T-helper 1 cell treated with Interleukin-12 subunit alpha and Interleukin-12 subunit beta and Interleukin-4 antibody, amounts not matched to agents 30 μg/mL and 1 μg/mL, for 36 hours (primary cell): ENCODE results near the gene TAB2.
A peak's percentile ranks its signal among the peaks of the same experiment; 100 is the strongest.

Experiments used
- H3K27ac Mint-ChIP-seq: one replicate; pipeline ENCODE4 v1.8.0; 2021; ENCODE audit warnings: mild to moderate bottlenecking, mixed read lengths
- H3K27me3 Mint-ChIP-seq: one replicate; pipeline ENCODE4 v1.8.0; 2021; ENCODE audit warnings: low read depth, mixed read lengths
- H3K36me3 Mint-ChIP-seq: one replicate; pipeline ENCODE4 v1.8.0; 2021; ENCODE audit warnings: low read depth, mixed read lengths
- H3K4me1 Mint-ChIP-seq: one replicate; pipeline ENCODE4 v1.8.0; 2021; ENCODE audit warnings: low read depth, mixed read lengths
- H3K4me3 Mint-ChIP-seq: one replicate; pipeline ENCODE4 v1.8.0; 2021; ENCODE audit warnings: mild to moderate bottlenecking, moderate library complexity, mixed read lengths
- H3K9me3 Mint-ChIP-seq: one replicate; pipeline ENCODE4 v1.8.0; 2021; ENCODE audit warnings: mixed read lengths

Gene TAB2

DNA sequence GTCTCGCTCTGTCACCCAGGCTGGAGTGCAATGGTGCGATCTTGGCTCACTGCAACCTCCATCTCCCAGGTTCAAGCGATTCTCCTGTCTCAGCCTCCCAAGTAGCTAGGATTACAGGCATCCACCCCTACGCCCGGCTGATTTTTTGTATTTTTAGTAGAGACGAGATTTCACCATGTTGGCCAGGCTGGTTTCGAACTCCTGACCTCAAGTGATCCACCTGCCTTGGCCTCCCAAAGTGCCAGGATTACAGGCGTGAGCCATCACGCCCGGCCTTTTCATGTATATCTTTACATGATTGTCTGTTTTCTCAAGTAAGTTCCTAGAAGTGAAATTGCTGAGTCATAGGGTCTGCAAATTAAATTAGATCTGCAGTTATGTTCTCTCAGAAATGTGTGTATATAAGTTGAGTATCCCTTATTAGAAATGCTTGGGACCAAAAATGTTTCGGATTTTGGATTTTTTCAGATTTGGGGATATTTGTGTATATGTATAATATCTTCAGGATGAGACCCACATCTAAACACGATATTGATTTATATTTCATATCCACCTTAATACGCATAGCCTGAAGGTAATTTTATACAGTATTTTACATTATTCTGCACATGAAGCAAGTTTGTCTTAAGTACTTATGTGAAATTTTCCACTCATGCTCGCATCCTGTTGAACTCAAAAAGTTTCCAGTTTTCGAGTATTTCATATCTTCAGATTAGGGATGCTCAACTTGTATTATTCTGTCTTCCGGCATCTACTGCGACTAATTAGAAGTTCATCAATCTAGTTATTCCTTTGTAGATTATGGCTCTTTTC is 40.4 kb downstream of the TAB2 start:
- Mint-ChIP-seq H3K9me3 (no peaks in the 10 kb centered on the region), H3K27me3 (no peaks in the 10 kb centered on the region), H3K36me3 (peaks cover 47% of the 10 kb centered on the region), H3K4me3 (no peak overlapping the region), H3K4me1 (peaks cover 56% of the 10 kb centered on the region), H3K27ac (peak overlapping the region; percentile 15)

DNA sequence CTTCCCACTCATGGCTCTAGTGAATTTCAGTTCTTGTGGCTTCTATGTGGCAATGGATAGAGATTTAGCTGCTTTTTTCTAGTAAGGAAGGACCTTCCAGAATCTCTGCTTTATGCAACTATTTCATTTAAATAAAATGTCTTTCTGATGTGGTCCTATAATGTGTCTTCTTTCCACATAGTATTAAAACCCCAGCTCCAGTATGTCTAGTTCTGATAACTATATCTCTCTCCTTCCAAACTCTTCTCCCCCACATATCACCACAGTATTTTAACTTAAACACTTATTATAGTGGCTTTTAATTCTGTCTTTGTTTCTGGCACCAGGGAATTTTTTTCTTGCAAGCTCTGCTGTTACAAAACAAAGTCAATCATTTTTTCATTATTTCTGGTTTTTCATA is 41.9 kb downstream of the TAB2 start:
- H3K4me1 Mint-ChIP-seq = peaks cover 57% of the 10 kb centered on the region
- no peak overlapping the region for H3K4me3 Mint-ChIP-seq
- H3K27ac Mint-ChIP-seq = peak overlapping the region; percentile 12
- H3K27me3 Mint-ChIP-seq = no peaks in the 10 kb centered on the region
- no peaks in the 10 kb centered on the region for H3K9me3 Mint-ChIP-seq
- peaks cover 49% of the 10 kb centered on the region for H3K36me3 Mint-ChIP-seq

DNA sequence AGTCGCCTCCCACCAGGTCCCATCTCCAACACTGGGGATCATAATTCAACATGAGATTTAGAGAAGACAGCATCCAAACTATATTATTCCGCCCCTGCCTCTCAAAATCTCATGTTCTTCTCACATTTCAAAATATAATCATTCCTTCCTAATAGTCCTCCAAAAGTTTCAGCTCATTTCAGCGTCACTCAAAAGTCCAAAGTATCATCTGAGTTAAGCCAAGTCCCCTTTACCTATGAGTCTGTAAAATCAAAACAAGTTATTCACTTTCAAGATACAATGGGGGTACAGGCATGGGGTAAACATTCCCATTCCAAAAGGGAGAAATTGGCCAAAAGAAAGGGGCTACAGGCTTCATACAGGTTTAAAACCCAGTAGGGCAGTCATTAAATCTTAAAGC is 43.0 kb downstream of the TAB2 start:
- H3K4me1 Mint-ChIP-seq = peaks cover 62% of the 10 kb centered on the region
- peaks cover 50% of the 10 kb centered on the region for H3K36me3 Mint-ChIP-seq
- H3K9me3 Mint-ChIP-seq = no peaks in the 10 kb centered on the region
- H3K4me3 Mint-ChIP-seq = no peak overlapping the region
- H3K27me3 Mint-ChIP-seq = no peaks in the 10 kb centered on the region
- peak overlapping the region; percentile 69 for H3K27ac Mint-ChIP-seq

DNA sequence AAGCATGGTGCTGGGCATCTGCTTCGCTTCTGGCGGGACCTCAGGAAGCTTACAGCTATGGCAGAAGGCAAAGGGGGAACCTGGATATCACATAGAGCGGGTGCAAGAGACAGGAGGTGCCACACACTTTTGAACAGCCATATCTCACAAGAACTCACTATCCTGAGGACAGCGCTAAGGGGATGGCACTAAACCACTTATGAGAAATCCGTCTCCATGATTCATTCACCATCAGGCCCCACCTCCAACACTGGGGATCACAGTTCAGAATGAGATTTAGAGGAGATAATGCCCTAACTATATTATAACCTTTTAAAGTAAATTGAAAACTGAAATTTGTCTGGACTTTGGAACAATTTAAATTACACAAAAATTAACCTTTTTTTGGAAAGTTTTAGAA is 44.8 kb downstream of the TAB2 start:
- H3K36me3 Mint-ChIP-seq = peaks cover 45% of the 10 kb centered on the region
- H3K9me3 Mint-ChIP-seq = no peaks in the 10 kb centered on the region
- H3K27ac Mint-ChIP-seq = peak overlapping the region; percentile 32
- no peaks in the 10 kb centered on the region for H3K27me3 Mint-ChIP-seq
- H3K4me3 Mint-ChIP-seq = no peak overlapping the region
- H3K4me1 Mint-ChIP-seq = peaks cover 61% of the 10 kb centered on the region

DNA sequence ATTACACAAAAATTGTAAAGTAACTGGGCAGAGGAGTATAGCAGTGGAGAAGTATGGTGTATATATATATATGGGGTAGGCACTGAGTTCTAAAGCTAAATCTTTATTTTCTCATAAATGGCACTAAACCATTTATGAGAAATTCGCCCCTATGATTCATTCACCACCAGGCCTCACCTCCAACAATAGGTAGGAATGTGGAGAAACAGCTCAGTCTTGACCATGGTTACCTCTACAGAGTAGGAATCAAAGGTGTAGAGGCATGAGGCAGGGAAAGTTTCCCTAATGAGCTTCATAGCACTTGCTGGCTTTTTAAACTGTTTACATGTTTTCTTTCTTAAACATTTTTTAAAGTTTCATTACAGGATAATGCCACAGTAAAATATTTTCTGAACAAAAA is 45.6 kb downstream of the TAB2 start:
- Mint-ChIP-seq H3K9me3 (no peaks in the 10 kb centered on the region), H3K4me1 (peaks cover 57% of the 10 kb centered on the region), H3K4me3 (no peak overlapping the region), H3K36me3 (peaks cover 42% of the 10 kb centered on the region), H3K27me3 (no peaks in the 10 kb centered on the region), H3K27ac (no peak overlapping the region)

DNA sequence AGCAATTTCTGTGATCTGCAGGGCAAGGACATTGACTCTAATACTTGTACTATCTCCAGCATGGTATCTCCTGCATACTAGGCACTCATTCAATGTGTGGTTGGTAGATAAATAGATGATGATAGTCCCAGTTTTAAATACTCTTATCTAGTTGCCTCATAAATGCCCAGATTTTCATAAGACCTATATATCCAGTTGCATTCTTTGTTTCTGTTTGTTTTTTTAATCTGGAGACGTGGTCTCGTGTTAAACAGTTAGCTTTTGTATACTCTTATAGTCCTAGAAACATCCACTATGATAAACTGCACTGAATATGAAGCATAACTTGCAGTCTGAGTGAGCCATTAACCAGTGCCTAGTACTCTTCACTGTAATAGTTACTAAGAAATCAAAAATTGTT is 47.0 kb downstream of the TAB2 start:
- Mint-ChIP-seq H3K9me3 (no peaks in the 10 kb centered on the region), H3K4me3 (no peak overlapping the region), H3K27ac (peak overlapping the region; percentile 13), H3K27me3 (no peaks in the 10 kb centered on the region), H3K36me3 (peaks cover 34% of the 10 kb centered on the region), H3K4me1 (peaks cover 48% of the 10 kb centered on the region)

DNA sequence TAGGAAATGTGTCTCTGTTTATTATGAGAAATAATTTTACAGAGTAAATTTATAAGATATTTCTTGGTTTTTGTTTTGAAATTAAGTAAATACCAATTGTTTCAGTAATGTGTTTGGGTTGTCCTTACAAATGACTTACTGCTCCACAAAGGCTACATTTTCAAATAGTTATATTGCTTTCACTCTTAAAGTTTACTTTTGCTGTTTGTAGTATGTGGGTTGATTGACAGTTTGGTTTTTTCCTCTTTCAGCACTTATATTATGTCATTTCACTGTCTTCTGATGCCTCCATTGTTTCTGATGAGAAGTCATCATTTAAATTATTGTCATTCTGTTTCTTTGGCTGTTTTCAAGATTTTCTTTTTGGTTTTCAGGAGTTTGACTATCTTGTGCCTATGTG is 47.7 kb downstream of the TAB2 start:
- Mint-ChIP-seq H3K9me3 (no peaks in the 10 kb centered on the region), H3K4me1 (peaks cover 46% of the 10 kb centered on the region), H3K4me3 (peak overlapping the region; percentile 36), H3K27ac (peak overlapping the region; percentile 69), H3K36me3 (peaks cover 30% of the 10 kb centered on the region), H3K27me3 (no peaks in the 10 kb centered on the region)

DNA sequence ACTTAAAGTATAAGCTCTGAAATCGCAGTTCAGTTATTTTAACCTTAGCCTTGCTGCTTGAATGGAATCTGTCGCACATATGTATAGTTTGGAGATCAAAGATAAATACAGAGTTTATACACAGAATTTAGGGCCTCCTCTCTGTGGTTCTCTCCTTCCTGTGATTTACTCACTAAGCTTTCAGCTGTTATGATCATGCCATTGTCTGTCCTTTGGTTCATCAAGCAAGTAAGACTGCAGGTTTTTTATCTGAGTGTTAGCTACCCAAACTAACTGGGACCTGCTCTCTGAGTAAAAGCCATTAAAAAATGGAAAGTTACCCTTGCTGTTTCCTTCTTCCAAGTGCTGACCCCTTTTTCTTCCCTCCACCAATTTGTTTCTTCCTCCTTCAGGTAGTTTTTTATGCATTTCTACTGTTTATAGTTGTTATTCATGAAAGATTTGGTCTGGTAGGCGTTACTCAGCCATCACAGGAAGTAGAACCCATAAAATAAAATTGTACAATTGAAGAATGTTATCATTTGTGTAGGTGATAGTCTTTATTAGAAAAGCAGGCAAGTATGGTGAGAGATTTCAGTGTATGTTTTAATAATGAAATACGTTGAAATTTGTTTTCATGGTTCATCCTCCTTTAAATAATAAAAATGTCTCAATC is 48.9 kb downstream of the TAB2 start:
- Mint-ChIP-seq H3K36me3 (peaks cover 29% of the 10 kb centered on the region), H3K4me3 (no peak overlapping the region), H3K4me1 (peaks cover 44% of the 10 kb centered on the region), H3K27ac (no peak overlapping the region), H3K9me3 (no peaks in the 10 kb centered on the region), H3K27me3 (no peaks in the 10 kb centered on the region)

DNA sequence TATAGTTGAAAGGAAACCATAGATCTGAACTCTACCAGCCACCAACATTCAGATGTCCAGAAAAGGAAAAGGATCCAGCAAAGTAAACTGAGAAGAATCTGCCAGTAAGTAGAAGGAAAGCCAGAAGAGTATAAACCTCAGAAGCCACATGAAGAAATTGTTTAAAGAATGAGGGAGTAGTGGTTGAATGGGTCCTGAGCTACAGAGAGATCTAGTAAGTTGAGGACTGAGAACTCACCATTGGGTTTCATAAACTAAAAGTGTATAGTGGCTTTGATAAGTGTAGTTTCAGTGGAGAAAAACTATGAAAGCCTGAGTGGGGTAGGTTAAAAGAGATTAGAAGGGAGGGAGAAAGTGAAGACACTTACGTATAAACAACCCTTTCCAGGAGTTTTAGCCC is 50.6 kb downstream of the TAB2 start:
- no peaks in the 10 kb centered on the region for H3K27me3 Mint-ChIP-seq
- no peak overlapping the region for H3K4me3 Mint-ChIP-seq
- peaks cover 40% of the 10 kb centered on the region for H3K4me1 Mint-ChIP-seq
- H3K9me3 Mint-ChIP-seq = no peaks in the 10 kb centered on the region
- no peak overlapping the region for H3K27ac Mint-ChIP-seq
- H3K36me3 Mint-ChIP-seq = peaks cover 27% of the 10 kb centered on the region

DNA sequence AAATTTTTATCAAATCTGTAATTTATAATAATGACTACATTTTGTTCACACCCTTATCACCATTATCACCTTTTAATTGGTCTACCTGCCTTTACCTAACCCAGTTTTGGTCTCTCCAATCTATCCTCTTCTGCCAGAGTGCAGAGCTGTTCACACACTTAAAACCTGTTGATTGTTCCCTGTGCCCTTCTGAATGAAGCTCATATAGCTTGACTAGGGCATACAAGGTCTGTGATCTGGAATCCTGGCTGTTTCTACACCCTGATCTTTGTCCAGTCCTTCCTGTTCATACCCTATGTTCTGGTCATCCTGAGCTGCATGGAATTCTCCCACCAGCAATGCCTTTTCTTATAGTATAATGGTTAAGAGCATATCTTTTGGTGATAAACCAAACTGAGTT is 53.6 kb downstream of the TAB2 start:
- H3K27ac Mint-ChIP-seq = peak overlapping the region; percentile 46
- H3K4me1 Mint-ChIP-seq = peaks cover 42% of the 10 kb centered on the region
- peak overlapping the region; percentile 2 for H3K4me3 Mint-ChIP-seq
- H3K27me3 Mint-ChIP-seq = no peaks in the 10 kb centered on the region
- no peaks in the 10 kb centered on the region for H3K9me3 Mint-ChIP-seq
- peaks cover 39% of the 10 kb centered on the region for H3K36me3 Mint-ChIP-seq

DNA sequence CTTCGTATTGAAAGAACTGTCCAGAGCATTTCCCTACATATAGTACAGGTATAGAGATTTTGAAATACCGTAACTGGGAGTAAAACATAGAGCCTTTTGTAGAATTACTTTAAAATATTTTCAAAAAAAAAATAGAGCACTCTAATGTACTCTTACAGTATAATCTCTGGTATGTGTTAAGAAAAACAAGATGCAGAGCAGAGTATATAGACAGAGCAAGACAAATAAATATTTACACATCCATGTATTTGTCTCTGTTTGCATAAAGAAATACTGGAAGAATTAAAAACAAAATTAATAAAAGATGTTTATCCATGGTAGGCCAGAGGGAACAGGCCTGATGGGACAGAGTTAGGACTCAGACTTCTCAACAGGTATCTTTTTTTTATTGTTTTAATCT is 54.5 kb downstream of the TAB2 start:
- Mint-ChIP-seq H3K36me3 (peaks cover 45% of the 10 kb centered on the region), H3K27ac (no peak overlapping the region), H3K4me1 (peaks cover 49% of the 10 kb centered on the region), H3K27me3 (no peaks in the 10 kb centered on the region), H3K9me3 (no peaks in the 10 kb centered on the region), H3K4me3 (no peak overlapping the region)

DNA sequence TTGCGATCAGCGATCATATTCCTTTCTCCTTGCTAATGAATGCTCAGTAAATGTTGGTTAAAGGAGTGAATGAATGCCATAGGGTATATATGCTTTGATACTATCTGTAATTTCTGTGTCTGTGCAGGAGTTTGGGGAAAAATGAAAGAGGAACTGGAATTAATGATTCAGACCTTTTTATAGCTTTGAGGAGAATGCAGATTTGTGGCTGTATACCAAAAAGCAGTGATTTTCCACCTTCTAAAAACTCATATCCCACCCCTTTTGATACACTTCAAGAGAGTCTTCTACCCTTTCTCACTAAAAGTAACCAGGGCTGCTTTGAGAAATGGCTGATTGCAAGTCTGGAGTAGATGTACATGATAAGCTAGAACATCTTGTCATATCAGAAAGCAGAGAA is 56.0 kb downstream of the TAB2 start:
- Mint-ChIP-seq H3K36me3 (peaks cover 54% of the 10 kb centered on the region), H3K4me1 (peaks cover 56% of the 10 kb centered on the region), H3K4me3 (no peak overlapping the region), H3K9me3 (no peaks in the 10 kb centered on the region), H3K27ac (peak overlapping the region; percentile 21), H3K27me3 (no peaks in the 10 kb centered on the region)

DNA sequence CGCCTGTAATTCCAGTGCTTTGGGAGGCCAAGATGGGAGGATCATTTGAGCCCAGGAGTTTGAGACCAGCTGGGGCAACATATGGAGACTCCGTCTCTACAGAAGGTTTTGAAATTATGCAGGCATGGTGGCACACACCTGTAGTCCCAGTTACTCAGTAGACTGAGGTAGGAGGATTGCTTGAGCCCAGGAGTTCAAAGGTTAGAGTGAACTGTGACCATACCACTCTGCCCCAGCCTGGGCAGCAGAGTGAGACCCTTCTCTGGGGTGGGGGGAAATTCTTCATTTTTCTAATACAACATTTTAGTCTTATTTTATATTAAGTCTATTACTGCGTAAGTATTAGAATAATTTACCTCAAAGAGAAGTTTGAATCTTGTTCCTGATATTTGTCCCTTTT is 62.5 kb downstream of the TAB2 start:
- H3K36me3 Mint-ChIP-seq = peaks cover 78% of the 10 kb centered on the region
- no peak overlapping the region for H3K4me3 Mint-ChIP-seq
- H3K27me3 Mint-ChIP-seq = no peaks in the 10 kb centered on the region
- peak overlapping the region; percentile 42 for H3K27ac Mint-ChIP-seq
- H3K9me3 Mint-ChIP-seq = no peaks in the 10 kb centered on the region
- peaks cover 52% of the 10 kb centered on the region for H3K4me1 Mint-ChIP-seq

DNA sequence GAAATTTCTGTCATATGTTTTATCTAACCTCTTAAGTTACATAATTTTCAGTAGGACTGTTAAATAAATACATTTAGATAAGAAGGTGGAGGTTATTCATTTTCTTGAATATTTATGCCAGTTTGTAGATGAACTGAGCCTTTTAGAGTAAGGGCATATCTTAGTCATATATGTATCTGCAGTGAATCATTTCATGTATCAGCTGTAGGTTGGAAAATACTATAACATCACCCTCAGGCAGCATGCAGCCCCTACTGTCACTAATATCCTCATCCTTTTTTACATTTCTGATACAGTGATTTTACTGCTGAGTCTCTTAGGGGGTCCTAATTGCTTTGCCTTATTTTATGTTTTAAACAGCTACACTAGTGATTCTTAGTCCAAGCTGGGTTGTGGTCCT is 63.0 kb downstream of the TAB2 start:
- no peak overlapping the region for H3K27ac Mint-ChIP-seq
- H3K4me3 Mint-ChIP-seq = no peak overlapping the region
- no peaks in the 10 kb centered on the region for H3K27me3 Mint-ChIP-seq
- H3K36me3 Mint-ChIP-seq = peaks cover 78% of the 10 kb centered on the region
- peaks cover 47% of the 10 kb centered on the region for H3K4me1 Mint-ChIP-seq
- no peaks in the 10 kb centered on the region for H3K9me3 Mint-ChIP-seq

DNA sequence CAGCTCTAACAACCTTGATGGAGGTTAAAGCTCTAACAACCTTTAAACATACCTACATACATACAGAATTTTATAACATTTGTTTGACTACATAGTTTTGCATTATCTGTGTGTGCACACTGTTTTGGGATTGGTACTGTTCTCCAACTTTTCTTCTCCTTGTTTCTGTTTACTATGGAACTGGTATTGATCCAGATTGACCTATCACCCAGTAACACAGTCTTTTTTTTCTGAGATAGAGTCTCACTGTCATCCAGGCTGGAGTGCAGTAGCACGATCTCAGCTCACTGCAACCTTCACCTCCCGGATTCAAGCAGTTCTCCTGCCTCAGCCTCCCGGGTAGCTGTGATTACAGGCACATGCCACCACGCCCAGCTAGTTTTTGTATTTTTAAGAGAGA is 65.9 kb downstream of the TAB2 start:
- Mint-ChIP-seq H3K4me1 (peaks cover 50% of the 10 kb centered on the region), H3K27me3 (no peaks in the 10 kb centered on the region), H3K27ac (peak overlapping the region; percentile 37), H3K4me3 (no peak overlapping the region), H3K36me3 (peaks cover 87% of the 10 kb centered on the region), H3K9me3 (peaks cover 9% of the 10 kb centered on the region)
